Spleen (tissue), 11 donors: ENCODE measurements around the gene LPCAT1. TPM values are rescaled to one million over a fixed set of nuclear protein-coding genes. Genes with fewer than 3 reads are reported as not detected.

Source experiments
- DNase-seq: peaks from one replicate; pipeline ENCODE4 v3.0.0-alpha.2; 2020
- H3K27ac ChIP-seq, 8 donors: fragments of 200-600 bp; sonication (generic) in 7 of 8; 1 replicate in 4 of 8; 2 replicates in 4 of 8; pipeline versions ENCODE4 v1.5.0 to v1.8.0; 2016 to 2021; ENCODE audit warnings: inconsistent platforms in 4 of 8, mild to moderate bottlenecking in 4 of 8, moderate library complexity in 1 of 8
- H3K27me3 ChIP-seq, 7 donors: fragments of 200-600 bp; sonication (generic) in 6 of 7; replicated peaks in 1 of 7; 1 replicate in 4 of 7; 2 replicates in 3 of 7; pipeline versions ENCODE4 v1.5.0 to v1.8.0; 2016 to 2021; ENCODE audit warnings: inconsistent platforms in 3 of 7, mild to moderate bottlenecking in 1 of 7
- H3K36me3 ChIP-seq, 6 donors: fragments of 200-600 bp; sonication (generic) in 5 of 6; 1 replicate in 4 of 6; 2 replicates in 2 of 6; pipeline versions ENCODE4 v1.5.0 to v1.8.0; 2016 to 2021; ENCODE audit warnings: inconsistent platforms in 2 of 6
- H3K4me1 ChIP-seq, 6 donors: fragments of 200-600 bp; sonication (generic) in 5 of 6; 1 replicate in 3 of 6; 2 replicates in 3 of 6; pipeline versions ENCODE4 v1.5.0 to v1.8.0; 2016 to 2021; ENCODE audit warnings: inconsistent platforms in 3 of 6
- H3K4me3 ChIP-seq, 8 donors: fragments of 200-600 bp; sonication (generic) in 7 of 8; 1 replicate in 4 of 8; 2 replicates in 4 of 8; pipeline versions ENCODE4 v1.5.0 to v1.8.0; 2016 to 2021; ENCODE audit warnings: inconsistent platforms in 4 of 8, mild to moderate bottlenecking in 4 of 8, moderate library complexity in 2 of 8
- H3K9me3 ChIP-seq, 8 donors: fragments of 200-600 bp; sonication (generic) in 7 of 8; 1 replicate in 4 of 8; 2 replicates in 4 of 8; pipeline versions ENCODE4 v1.5.0 to v1.8.0; 2016 to 2021; ENCODE audit warnings: inconsistent platforms in 4 of 8
- POLR2A ChIP-seq, 3 donors: fragments of 450-650 bp; IDR thresholded peaks; one replicate each; pipeline ENCODE4 v1.5.1; 2017; ENCODE audit warnings: antibody characterized with exemption in 3 of 3, mild to moderate bottlenecking in 1 of 3
- POLR2AphosphoS5 ChIP-seq, 3 donors: sonication (generic); formaldehyde crosslinking; IDR thresholded peaks; one replicate each; pipeline ENCODE4 v1.5.1; 2017; ENCODE audit warnings: antibody characterized with exemption in 3 of 3
- WGBS, 5 donors: extraction: QIAGEN DNeasy Blood & Tissue Kit in 3 of 5; methylation state at CpG; one replicate each; pipeline versions ENCODE4 v1.1.5 to v1.1.7; 2013 to 2018; 5-methylcytosine and 5-hydroxymethylcytosine counted together
- intact Hi-C: fragments of 100-400 bp; cut with DNase I; formaldehyde crosslinking; loops from one replicate; pipeline ENCODE4 v1.15.0; 2023; ENCODE audit warnings: low total_unique reads
- polyA plus RNA-seq, 3 donors: library from polyadenylated mRNA; stranded (reverse); fragments of 200-250 nt; gene quantifications; one replicate each; pipeline ENCODE4 v1.2.1, GENCODE V29; 2013
- total RNA-seq, 7 donors: library from RNA; depleted of rRNA in 3 of 7; stranded (reverse); fragments of >200 nt in 3 of 7; fragmentation: NEBNext Ultra II Directional in 4 of 7; extraction: Animal tissue kit (Norgen Biotek cat#: 25700) in 4 of 7; gene quantifications; one replicate each; pipeline versions ENCODE4 v1.1.0 to v1.2.1, GENCODE V29; 2016 to 2021
- TF ChIP-seq, protein P1 (sequence below), 11 experiments: fragments of 200-600 bp in 7 of 11; fragments of 450-650 bp in 4 of 11; sonication (generic) in 4 of 11; IDR thresholded peaks in 8 of 11; conservative IDR thresholded peaks in 3 of 11; 1 replicate in 7 of 11; 2 replicates in 4 of 11; pipeline versions ENCODE4 v1.4.0 to v1.8.0; 2016 to 2021; ENCODE audit warnings: antibody characterized with exemption in 11 of 11, inconsistent platforms in 4 of 11, mild to moderate bottlenecking in 1 of 11
- donor health status: healthy with polysubstance abuse.
- donor health status: DM: no; HTN: no; CAD: no; lungs with moderate emphysema.
- donor health status: DM: no; HTN: no; CAD: no.
- donor health status: Bipolar disorder and iron deficiency.
- donor health status: healthy.
- donor health status: DM: no; HTN: no; CAD: no.
- donor health status: DM: yes; HTN: yes; CAD: no.

The LPCAT1 gene
- total and polyA plus RNA-seq, 10 donors, result 52.2 to 322 (median 174) TPM

DNA sequence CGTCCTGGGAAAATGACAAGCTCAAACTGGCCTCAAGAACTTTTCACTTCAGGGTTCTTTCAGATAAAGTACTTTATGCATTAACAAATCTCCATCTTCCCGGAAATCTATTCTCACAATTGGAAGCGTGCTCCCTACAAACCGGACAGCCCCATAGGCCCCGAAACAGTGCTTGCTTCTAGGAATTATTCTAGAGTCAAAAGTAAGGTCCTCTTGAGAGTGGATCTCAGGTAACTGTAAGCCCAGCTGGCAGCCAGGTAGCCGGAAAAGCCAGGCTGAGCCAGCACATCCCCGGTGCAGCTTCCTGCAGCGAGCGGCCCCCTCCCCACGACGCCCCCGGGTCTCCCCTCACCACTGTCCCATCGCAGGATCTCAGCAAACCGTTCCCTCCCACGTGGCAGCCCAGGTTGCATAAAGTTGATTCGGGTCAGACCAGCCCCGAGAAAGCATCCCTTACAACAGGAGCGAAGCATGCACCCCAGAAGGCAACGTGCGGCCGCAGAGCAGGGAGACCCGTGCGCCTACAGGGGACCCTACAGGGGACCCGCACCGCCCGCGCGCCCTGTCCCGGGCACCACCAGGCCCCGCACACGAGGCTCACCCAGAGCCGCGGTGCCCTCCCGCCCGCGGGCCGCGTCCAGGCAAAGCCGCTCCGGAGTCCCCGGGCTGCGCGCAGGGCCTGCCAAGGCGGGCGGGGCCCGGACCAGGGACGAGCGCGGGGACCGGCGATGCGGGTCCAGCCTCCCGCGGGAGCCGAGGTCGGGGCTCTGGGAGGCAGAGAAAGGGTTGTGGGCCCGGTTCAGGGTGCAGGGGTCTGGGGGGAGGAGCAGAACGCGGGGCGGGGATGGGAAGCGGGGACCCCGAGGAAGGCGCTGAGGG lies 920 bp downstream of the LPCAT1 start:
- intact Hi-C loops, result no loop called here
- Histone ChIP-seq H3K9me3 (no peaks in the 10 kb centered on the region), H3K27ac (peak overlapping the region; percentile 53 to 99 (median 97)), H3K4me1 (peaks cover 26 to 72% (median 67%) of the 10 kb centered on the region in 6 donors), H3K27me3 (no peaks in the 10 kb centered on the region), H3K36me3 (peaks cover 0 to 40% (median 22%) of the 10 kb centered on the region in 6 donors), H3K4me3 (peak overlapping the region; percentile 64 to 95 (median 84))
- WGBS, 5 donors, result 4 to 8% (median 5%) methylated on average over 29 to 63 of the region's 63 CpGs
- DNase-seq, result peak; percentile 90
- TF ChIP-seq POLR2A (IDR thresholded peaks at IDR 0.05) (no peak), POLR2AphosphoS5 (IDR thresholded peaks at IDR 0.05) (peak in 1 of 3 donors; percentile 17)

DNA sequence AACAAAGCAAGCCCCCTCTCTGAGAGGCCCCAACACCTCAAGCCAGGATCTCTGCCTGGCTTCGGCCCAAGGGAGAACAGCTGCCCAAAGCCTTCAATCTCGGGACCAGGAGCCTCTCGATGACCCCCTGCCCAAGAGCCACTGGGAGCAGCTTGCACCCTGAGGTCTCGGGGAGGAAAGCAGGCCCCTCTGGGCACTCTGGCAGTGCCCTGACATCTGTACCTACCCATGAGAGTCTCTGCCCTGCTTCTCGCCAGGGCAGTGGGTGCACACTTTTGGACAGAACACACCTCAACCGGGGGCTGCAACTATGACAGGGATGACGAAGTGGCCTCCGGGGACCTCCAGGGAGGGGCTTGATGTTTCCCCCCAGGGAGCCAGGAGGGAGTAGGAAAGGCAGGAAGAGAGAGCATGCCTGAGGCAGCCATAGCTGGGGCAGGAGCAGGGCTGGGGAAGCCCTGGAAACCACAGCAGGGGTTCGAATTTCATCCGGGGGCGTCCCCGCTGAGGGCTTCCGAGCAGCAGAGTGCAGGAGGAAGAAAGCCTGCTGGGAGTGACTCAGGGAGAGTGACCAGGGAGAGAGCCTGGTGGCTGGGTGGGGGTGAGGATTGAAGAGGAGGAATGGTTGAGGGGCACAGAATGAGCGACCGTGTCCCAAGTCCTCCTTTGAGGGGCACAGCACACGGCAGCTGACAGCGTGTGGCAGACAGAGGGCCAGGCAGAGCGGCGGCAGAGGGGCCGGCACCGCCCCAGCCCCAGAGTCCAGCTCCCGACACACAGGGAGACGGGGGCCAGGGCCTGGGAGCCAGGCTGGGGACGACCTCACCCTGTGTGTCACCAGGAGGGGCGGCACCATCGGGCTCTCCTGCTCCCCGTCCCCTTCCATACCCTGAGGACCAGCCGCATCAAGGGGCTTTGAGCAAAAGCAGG lies 1.8 kb downstream of the LPCAT1 start:
- WGBS, 5 donors, result 58 to 71% (median 61%) methylated on average over 16 to 28 of the region's 28 CpGs
- Histone ChIP-seq H3K4me3 (peak overlapping the region; percentile 64 to 95 (median 84)), H3K27me3 (no peaks in the 10 kb centered on the region), H3K27ac (peak overlapping the region; percentile 53 to 99 (median 97)), H3K36me3 (peaks cover 0 to 49% (median 26%) of the 10 kb centered on the region in 6 donors), H3K4me1 (peaks cover 33 to 81% (median 76%) of the 10 kb centered on the region in 6 donors), H3K9me3 (no peaks in the 10 kb centered on the region)
- intact Hi-C loops, result no loop called here
- TF ChIP-seq POLR2A (IDR thresholded peaks at IDR 0.05) (no peak), POLR2AphosphoS5 (IDR thresholded peaks at IDR 0.05) (peak in 2 of 3 donors; percentile 5 to 44)
- TF ChIP-seq, protein P1, sequence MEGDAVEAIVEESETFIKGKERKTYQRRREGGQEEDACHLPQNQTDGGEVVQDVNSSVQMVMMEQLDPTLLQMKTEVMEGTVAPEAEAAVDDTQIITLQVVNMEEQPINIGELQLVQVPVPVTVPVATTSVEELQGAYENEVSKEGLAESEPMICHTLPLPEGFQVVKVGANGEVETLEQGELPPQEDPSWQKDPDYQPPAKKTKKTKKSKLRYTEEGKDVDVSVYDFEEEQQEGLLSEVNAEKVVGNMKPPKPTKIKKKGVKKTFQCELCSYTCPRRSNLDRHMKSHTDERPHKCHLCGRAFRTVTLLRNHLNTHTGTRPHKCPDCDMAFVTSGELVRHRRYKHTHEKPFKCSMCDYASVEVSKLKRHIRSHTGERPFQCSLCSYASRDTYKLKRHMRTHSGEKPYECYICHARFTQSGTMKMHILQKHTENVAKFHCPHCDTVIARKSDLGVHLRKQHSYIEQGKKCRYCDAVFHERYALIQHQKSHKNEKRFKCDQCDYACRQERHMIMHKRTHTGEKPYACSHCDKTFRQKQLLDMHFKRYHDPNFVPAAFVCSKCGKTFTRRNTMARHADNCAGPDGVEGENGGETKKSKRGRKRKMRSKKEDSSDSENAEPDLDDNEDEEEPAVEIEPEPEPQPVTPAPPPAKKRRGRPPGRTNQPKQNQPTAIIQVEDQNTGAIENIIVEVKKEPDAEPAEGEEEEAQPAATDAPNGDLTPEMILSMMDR (IDR thresholded peaks at IDR 0.05 in 8 of 11, conservative IDR thresholded peaks at IDR 0.05 in 3 of 11), result no peak
- DNase-seq, result peak; percentile 83

DNA sequence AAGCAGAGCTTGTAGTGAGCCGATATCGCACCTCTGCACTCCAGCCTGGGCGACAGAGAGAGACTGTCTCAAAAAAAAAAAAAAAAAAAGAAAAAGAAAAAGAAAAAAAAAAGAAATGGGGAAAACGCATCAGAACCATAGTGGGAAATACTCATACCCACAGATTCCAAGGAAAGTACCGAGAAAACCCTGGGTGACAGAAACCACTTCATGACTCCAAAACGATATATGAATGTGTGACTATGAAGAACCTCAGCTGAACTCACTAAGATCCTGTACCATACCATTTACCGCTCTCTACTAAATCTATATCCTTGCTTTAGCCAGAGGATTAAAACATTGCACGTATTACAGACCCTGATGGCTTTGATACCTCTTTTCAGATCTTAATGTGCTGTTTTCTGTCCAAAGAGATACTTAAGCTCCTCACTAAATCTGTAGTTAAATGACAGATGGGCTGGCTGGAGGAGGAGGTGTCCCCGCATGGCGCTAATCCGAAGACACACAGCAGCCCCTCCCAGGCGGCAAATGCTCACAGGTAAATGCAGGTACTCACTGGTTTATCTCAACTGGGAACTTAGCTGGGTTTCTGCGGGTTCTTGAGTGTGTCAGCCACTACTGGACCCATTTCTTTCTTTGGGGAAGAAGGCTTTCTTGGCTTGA lies 2.8 kb downstream of the LPCAT1 start:
- Histone ChIP-seq H3K4me3 (peak overlapping the region in 4 of 8 donors; percentile 78 to 95 (median 88)), H3K27me3 (no peaks in the 10 kb centered on the region), H3K36me3 (peaks cover 0 to 56% (median 28%) of the 10 kb centered on the region in 6 donors), H3K9me3 (no peaks in the 10 kb centered on the region), H3K4me1 (peaks cover 42 to 90% (median 86%) of the 10 kb centered on the region in 6 donors), H3K27ac (peak overlapping the region in 6 of 8 donors; percentile 93 to 99 (median 98))
- TF ChIP-seq, protein P1 (IDR thresholded peaks at IDR 0.05 in 8 of 11, conservative IDR thresholded peaks at IDR 0.05 in 3 of 11), result no peak
- TF ChIP-seq POLR2A (IDR thresholded peaks at IDR 0.05) (no peak), POLR2AphosphoS5 (IDR thresholded peaks at IDR 0.05) (no peak)
- intact Hi-C loops, result no loop called here
- no peak for DNase-seq
- 91 to 95% (median 94%) methylated on average over 13 of the region's 13 CpGs for WGBS, 5 donors

DNA sequence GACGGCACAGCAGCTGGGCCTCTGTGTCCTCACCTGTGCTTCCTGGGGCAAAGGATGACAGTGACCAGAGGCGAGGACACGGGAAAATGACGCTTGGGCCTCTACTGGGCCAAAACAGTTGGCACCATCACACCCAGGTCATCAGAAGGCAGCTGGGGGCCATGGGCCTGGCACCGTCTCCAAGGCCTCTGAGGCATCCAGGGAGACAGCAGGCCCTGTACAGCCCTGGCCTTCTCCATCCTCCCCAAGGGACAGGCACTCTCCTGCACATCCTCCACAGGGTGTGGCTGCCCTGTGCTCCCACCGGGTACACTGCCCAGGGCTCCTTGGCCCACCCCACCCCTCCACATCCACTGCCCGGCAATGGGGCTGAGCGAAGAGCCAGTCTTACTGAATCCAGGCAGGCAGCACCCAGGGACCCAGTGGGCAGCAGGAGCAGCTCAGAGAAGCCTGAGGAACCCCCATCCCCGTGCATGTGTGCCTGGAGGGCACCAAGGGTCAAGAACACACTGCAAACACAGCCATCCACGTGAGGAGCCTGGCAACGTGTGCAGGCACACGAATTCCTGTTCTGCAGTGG lies 4.0 kb downstream of the LPCAT1 start:
- intact Hi-C loops, result no loop called here
- no peaks in the 10 kb centered on the region for H3K27me3 ChIP-seq
- TF ChIP-seq POLR2A (IDR thresholded peaks at IDR 0.05) (no peak), POLR2AphosphoS5 (IDR thresholded peaks at IDR 0.05) (peak in 2 of 3 donors; percentile 35 to 61)
- peak; percentile 77 for DNase-seq
- H3K36me3 ChIP-seq, result peaks cover 0 to 63% (median 28%) of the 10 kb centered on the region in 6 donors
- no peaks in the 10 kb centered on the region for H3K9me3 ChIP-seq
- peak overlapping the region in 1 of 8 donors; percentile 34 for H3K4me3 ChIP-seq
- 64 to 87% (median 78%) methylated on average over 8 to 12 of the region's 12 CpGs for WGBS, 5 donors
- H3K4me1 ChIP-seq, result peaks cover 48 to 91% (median 90%) of the 10 kb centered on the region in 6 donors
- H3K27ac ChIP-seq, result peak overlapping the region in 7 of 8 donors; percentile 26 to 98 (median 86)
